Diencephalon (tissue), 1 donor: ENCODE data around the gene RIPPLY2. TPM values are rescaled to one million over a fixed set of nuclear protein-coding genes. Genes with fewer than 3 reads are reported as not detected.

ENCODE experiments used
- total RNA-seq: library from RNA; depleted of rRNA; stranded (reverse); fragments of >200 nt; gene quantifications from one replicate; pipeline ENCODE4 v1.2.3, GENCODE V29; 2014

Gene RIPPLY2, protein sequence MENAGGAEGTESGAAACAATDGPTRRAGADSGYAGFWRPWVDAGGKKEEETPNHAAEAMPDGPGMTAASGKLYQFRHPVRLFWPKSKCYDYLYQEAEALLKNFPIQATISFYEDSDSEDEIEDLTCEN
- total RNA-seq: 7.8 TPM

DNA sequence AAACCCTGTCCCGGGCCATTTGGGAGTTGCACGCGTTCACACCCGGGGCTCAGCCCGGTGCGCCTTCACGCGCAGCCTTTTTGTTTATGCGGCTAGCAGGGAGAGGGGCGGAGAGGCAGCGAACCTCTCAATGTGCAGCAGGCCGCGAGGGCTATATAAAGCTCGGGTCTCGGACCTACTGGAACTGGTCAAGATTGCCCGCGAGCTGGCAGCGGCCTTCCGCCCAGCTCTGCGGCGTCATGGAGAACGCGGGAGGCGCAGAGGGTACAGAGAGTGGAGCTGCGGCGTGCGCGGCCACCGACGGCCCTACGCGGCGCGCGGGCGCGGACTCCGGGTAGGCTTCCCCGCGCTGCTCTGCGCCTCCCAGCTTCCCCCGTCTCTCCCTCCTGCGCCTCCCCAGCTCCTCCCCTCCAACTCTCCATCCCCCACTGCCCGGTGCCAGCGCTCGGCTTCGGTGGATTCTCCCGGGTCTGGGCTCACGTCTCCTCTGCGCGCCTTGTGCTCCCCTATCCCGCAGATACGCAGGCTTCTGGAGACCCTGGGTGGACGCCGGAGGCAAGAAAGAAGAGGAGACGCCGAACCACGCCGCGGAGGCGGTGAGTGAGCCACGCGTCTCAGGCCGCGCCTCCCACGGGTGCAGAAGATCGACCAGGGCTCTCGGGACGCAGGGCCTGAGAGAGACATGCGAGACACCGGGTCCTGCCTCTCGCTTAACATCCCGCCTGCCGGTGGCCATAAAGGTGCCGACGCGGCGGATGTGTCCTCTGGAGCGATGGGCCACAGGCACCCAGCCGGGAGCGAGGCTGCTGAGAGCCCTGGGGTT lies at the start of gene RIPPLY2:
Gene RIPPLY2, plus strand, starts transcription at position 183 of the 823 bp plus-strand sequence. Its CDS starts 57 bp downstream, at position 240.

DNA sequence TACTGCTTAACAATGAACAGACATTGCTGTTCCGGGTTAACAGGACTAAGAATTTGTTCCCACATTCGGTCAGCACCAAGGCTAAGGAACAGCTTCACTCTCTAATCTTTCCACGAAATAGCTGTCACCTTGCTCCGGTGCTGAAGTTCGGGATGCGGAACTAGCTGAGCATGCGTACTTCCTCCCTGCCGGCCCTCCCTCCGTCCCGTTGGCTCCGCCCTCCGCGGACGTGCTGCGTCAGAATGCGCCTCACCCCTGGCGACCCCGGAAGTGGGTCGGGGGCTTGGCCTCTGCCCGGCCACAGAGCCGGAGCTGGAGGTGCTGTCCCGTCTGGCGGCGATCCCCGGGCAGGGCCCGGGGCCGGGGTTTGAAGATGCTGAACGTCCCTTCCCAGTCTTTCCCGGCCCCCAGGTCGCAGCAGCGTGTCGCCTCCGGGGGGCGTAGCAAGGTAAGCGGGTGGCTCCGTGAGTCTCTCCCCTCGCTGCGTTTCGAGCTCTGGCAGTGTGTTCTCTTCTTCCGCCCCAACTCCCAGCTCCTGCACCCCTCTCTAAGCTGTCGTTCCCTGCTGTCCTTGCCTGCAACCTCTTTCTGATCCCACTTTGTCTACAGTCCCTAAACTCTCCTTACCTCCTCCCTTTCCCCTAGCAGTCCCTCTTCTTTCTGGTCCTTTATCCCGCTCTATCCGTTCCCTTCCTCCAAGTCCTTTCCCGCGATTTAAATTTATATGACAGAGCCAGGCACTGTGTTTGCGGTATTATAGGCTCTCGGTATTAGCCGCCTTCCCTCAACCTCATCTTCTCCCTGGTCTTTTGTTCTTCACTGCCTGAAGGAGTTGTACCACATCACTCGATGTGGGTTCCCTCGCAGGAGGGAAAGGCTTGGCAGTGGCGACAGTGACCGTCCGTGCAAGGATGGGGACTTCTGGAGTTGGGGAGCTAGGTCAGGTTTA lies 6.5 kb downstream of the RIPPLY2 start, which contains the start of gene CYB5R4:
Gene CYB5R4, plus strand, starts transcription at position 280 of the 949 bp plus-strand sequence. Its CDS starts 94 bp downstream, at position 374.

Other genes starting within 250 kb of the RIPPLY2 start
- 179 TPM for gene SNAP91, start 144.3 kb upstream of the RIPPLY2 start, total RNA-seq
- gene CYB5R4, start 6.3 kb downstream of the RIPPLY2 start, total RNA-seq: 7.4 TPM
- gene MRAP2, start 180.4 kb downstream of the RIPPLY2 start, total RNA-seq: 30.4 TPM